IMR-90 (cell line): Measurements from ENCODE around the gene RBMS3.

Experiments
- CHD1 ChIP-seq: IDR thresholded peaks from 2 replicates; pipeline ENCODE4 v1.6.1; 2012; ENCODE audit warnings: low read depth, low read length, improper control_type of control experiment
- CTCF ChIP-seq: conservative IDR thresholded peaks from 2 replicates; pipeline ENCODE4 v1.5.1; 2012; ENCODE audit warnings: mild to moderate bottlenecking, low read depth, low read length, improper control_type of control experiment
- MAFK ChIP-seq: IDR thresholded peaks from 2 replicates; pipeline ENCODE4 v1.6.1; 2012; ENCODE audit warnings: low read depth, low read length, improper control_type of control experiment
- MAZ ChIP-seq: IDR thresholded peaks from 2 replicates; pipeline ENCODE4 v1.6.1; 2012; ENCODE audit warnings: low read depth, mild to moderate bottlenecking, low read length, improper control_type of control experiment, moderate library complexity, borderline replicate concordance
- POLR2A ChIP-seq: IDR thresholded peaks from 2 replicates; pipeline ENCODE4 v1.6.1; 2012; ENCODE audit warnings: mild to moderate bottlenecking, low read depth, low read length
- RAD21 ChIP-seq: IDR thresholded peaks from 2 replicates; pipeline ENCODE4 v1.6.1; 2012; ENCODE audit warnings: low read length, improper control_type of control experiment
- RCOR1 ChIP-seq: IDR thresholded peaks from 2 replicates; pipeline ENCODE4 v1.6.1; 2012; ENCODE audit warnings: mild to moderate bottlenecking, low read length, improper control_type of control experiment; ENCODE audit not compliant: insufficient replicate concordance
- RFX5 ChIP-seq: IDR thresholded peaks from 2 replicates; pipeline ENCODE4 v1.8.0; 2012; ENCODE audit warnings: low read depth, mild to moderate bottlenecking, low read length, moderate library complexity
- SMC3 ChIP-seq: fragments of 150-350 bp; IDR thresholded peaks from 2 replicates; pipeline ENCODE4 v1.6.1; 2016; ENCODE audit warnings: low read depth, mild to moderate bottlenecking, antibody characterized with exemption, low read length, moderate library complexity
- USF2 ChIP-seq: fragments of 150-350 bp; IDR thresholded peaks from 2 replicates; pipeline ENCODE4 v1.6.1; 2017; ENCODE audit warnings: mild to moderate bottlenecking, antibody characterized with exemption, low read length, low read depth

GRCh38 chr3:29265509-29266072, 15.3 kb upstream of the RBMS3 start:
- no peak for TF ChIP-seq CTCF
- no peak for TF ChIP-seq POLR2A
- no peak for TF ChIP-seq RAD21
- TF ChIP-seq MAFK, result peak; percentile 84
- no peak for TF ChIP-seq SMC3
- no peak for TF ChIP-seq MAZ
- no peak for TF ChIP-seq RFX5
- no peak for TF ChIP-seq USF2
- TF ChIP-seq RCOR1, result no peak
- TF ChIP-seq CHD1, result no peak
